Mesodermal cell (in vitro differentiated cells): ENCODE results near the gene ZNF469.

Source experiments
- H3K27ac ChIP-seq: 2 replicates; pipeline ENCODE4 v1.7.0; 2013; ENCODE audit warnings: mild to moderate bottlenecking, low read depth, low read length, moderate library complexity; ENCODE audit not compliant: severe bottlenecking
- H3K36me3 ChIP-seq: 2 replicates; pipeline ENCODE4 v1.7.1; 2013; ENCODE audit warnings: mild to moderate bottlenecking, low read length, moderate library complexity; ENCODE audit not compliant: control insufficient read depth, insufficient read depth
- H3K4me1 ChIP-seq: one replicate; pipeline ENCODE4 v1.7.1; 2013; ENCODE audit warnings: mild to moderate bottlenecking, low read length; ENCODE audit not compliant: insufficient read depth, control insufficient read depth, poor library complexity, severe bottlenecking
- H3K4me3 ChIP-seq: 2 replicates; pipeline ENCODE4 v1.7.0; 2013; ENCODE audit warnings: low read length, control low read depth, mild to moderate bottlenecking; ENCODE audit not compliant: insufficient read depth, poor library complexity, severe bottlenecking; ENCODE audit errors: extremely low read depth
- H3K9me3 ChIP-seq: 2 replicates; pipeline ENCODE4 v1.7.1; 2013; ENCODE audit warnings: mild to moderate bottlenecking, low read length, moderate library complexity; ENCODE audit not compliant: control insufficient read depth
- WGBS, 2 experiments: methylation state at CpG; one replicate each; pipeline ENCODE4 v1.1.5; 2013; ENCODE audit warnings: missing lambda C conversion rate in 2 of 2; ENCODE audit not compliant: insufficient coverage in 2 of 2; 5-methylcytosine and 5-hydroxymethylcytosine counted together

ZNF469 gene

GRCh38 chr16:88395669-88396584, 13.2 kb downstream of the ZNF469 start:
- 81 to 83% methylated on average over 17 to 20 of the region's 21 CpGs for WGBS, 2 experiments
- Histone ChIP-seq H3K4me3 (no peak overlapping the region), H3K9me3 (no peaks in the 10 kb centered on the region), H3K4me1 (no peaks in the 10 kb centered on the region), H3K36me3 (no peaks in the 10 kb centered on the region), H3K27ac (no peak overlapping the region)

- H3K4me1 ChIP-seq = no peaks in the 10 kb centered on the region
- H3K27ac ChIP-seq = no peak overlapping the region
- WGBS, 2 experiments = 74 to 82% methylated on average over 20 of the region's 20 CpGs
- no peaks in the 10 kb centered on the region for H3K36me3 ChIP-seq
- no peak overlapping the region for H3K4me3 ChIP-seq
- H3K9me3 ChIP-seq = no peaks in the 10 kb centered on the region
Measured at GRCh38 chr16:88398170-88398873, 15.6 kb downstream of the ZNF469 start.

- Histone ChIP-seq H3K9me3 (no peaks in the 10 kb centered on the region), H3K4me1 (no peaks in the 10 kb centered on the region), H3K36me3 (no peaks in the 10 kb centered on the region), H3K27ac (no peak overlapping the region), H3K4me3 (no peak overlapping the region)
- 81 to 83% methylated on average over 7 to 8 of the region's 8 CpGs for WGBS, 2 experiments
Measured at GRCh38 chr16:88398874-88399178, 16.1 kb downstream of the ZNF469 start.

GRCh38 chr16:88400186-88400585, 17.4 kb downstream of the ZNF469 start:
- Histone ChIP-seq H3K36me3 (no peaks in the 10 kb centered on the region), H3K9me3 (no peaks in the 10 kb centered on the region), H3K4me1 (no peaks in the 10 kb centered on the region), H3K27ac (no peak overlapping the region), H3K4me3 (no peak overlapping the region)
- 91 to 97% methylated on average over 9 of the region's 9 CpGs for WGBS, 2 experiments

- WGBS, 2 experiments = 60 to 65% methylated on average over 3 of the region's 3 CpGs
- no peak overlapping the region for H3K27ac ChIP-seq
- no peaks in the 10 kb centered on the region for H3K36me3 ChIP-seq
Measured at GRCh38 chr16:88401604-88402246, 19.0 kb downstream of the ZNF469 start.

GRCh38 chr16:88402551-88403240, 19.9 kb downstream of the ZNF469 start:
- H3K27ac ChIP-seq = no peak overlapping the region
- H3K9me3 ChIP-seq = no peaks in the 10 kb centered on the region
- H3K4me1 ChIP-seq = no peaks in the 10 kb centered on the region
- 84 to 89% methylated on average over 23 to 24 of the region's 24 CpGs for WGBS, 2 experiments
- no peak overlapping the region for H3K4me3 ChIP-seq
- H3K36me3 ChIP-seq = no peaks in the 10 kb centered on the region

More at GRCh38 chr16:88401604-88402246, 19.0 kb downstream of the ZNF469 start:
- H3K9me3 ChIP-seq = no peaks in the 10 kb centered on the region
- H3K4me3 ChIP-seq = no peak overlapping the region
- no peaks in the 10 kb centered on the region for H3K4me1 ChIP-seq

GRCh38 chr16:88403794-88404581, 21.2 kb downstream of the ZNF469 start:
- Histone ChIP-seq H3K9me3 (no peaks in the 10 kb centered on the region), H3K4me3 (no peak overlapping the region), H3K4me1 (no peaks in the 10 kb centered on the region), H3K27ac (no peak overlapping the region), H3K36me3 (no peaks in the 10 kb centered on the region)
- 89 to 90% methylated on average over 15 to 18 of the region's 22 CpGs for WGBS, 2 experiments

- H3K4me3 ChIP-seq = no peak overlapping the region
- no peak overlapping the region for H3K27ac ChIP-seq
- no peaks in the 10 kb centered on the region for H3K4me1 ChIP-seq
- no peaks in the 10 kb centered on the region for H3K36me3 ChIP-seq
- 76 to 81% methylated on average over 4 to 6 of the region's 6 CpGs for WGBS, 2 experiments
- no peaks in the 10 kb centered on the region for H3K9me3 ChIP-seq
Measured at GRCh38 chr16:88404769-88405168, 22.0 kb downstream of the ZNF469 start.

GRCh38 chr16:88405216-88406060, 22.7 kb downstream of the ZNF469 start:
- Histone ChIP-seq H3K4me1 (no peaks in the 10 kb centered on the region), H3K27ac (no peak overlapping the region), H3K9me3 (no peaks in the 10 kb centered on the region), H3K4me3 (no peak overlapping the region), H3K36me3 (no peaks in the 10 kb centered on the region)
- 88 to 92% methylated on average over 15 to 21 of the region's 29 CpGs for WGBS, 2 experiments
